Endothelial cell of umbilical vein (primary cell): ENCODE results near the gene RD3L. TPM values are rescaled to one million over a fixed set of nuclear protein-coding genes. Genes with fewer than 3 reads are reported as not detected.
A peak's percentile ranks its signal among the peaks of the same experiment; 100 is the strongest.
"Not testable (repeated sequence)": the region's sequence is repeated elsewhere in the genome, so short reads cannot be mapped to it uniquely, and the experiment has no call there.

Source experiments
- BruUV-seq: library from RNA; stranded (reverse); fragments of 400-500 nt; replicated peaks from 2 replicates; lab custom pipeline; 2021; lab: Mats Ljungman, UMichigan
- CTCF ChIA-PET: fragments of 300-600, 350-600 bp; sonication (Branson Sonifier 250); formaldehyde crosslinking; loops from one replicate; lab custom pipeline; 2021; ENCODE audit warnings: antibody characterized with exemption, inconsistent platforms; lab: Charles Lee
- POLR2A ChIA-PET: fragments of 300-600, 350-600 bp; sonication (Branson Sonifier 250); formaldehyde crosslinking; loops from one replicate; lab custom pipeline; 2021; ENCODE audit warnings: antibody characterized with exemption, inconsistent platforms; lab: Charles Lee
- DNase-seq: peaks from one replicate; pipeline ENCODE4 v3.0.0-alpha.2; 2011; ENCODE audit warnings: low read depth, low spot score
- FAIRE-seq: peaks from 2 replicates; lab custom pipeline; 2011; peaks lifted over from hg19 to GRCh38; lab: Jason Lieb, UNC
- H2AFZ ChIP-seq: 2 replicates; pipeline ENCODE4 v1.6.0; 2012; ENCODE audit warnings: low read depth, low read length, control low read depth, inconsistent platforms
- H3K27ac ChIP-seq: 2 replicates; pipeline ENCODE4 v1.5.1; 2011; ENCODE audit warnings: low read depth, mild to moderate bottlenecking, control low read depth, low read length, moderate library complexity; ENCODE audit not compliant: insufficient read depth
- H3K27me3 ChIP-seq, 2 experiments: 2 replicates each; pipeline versions ENCODE4 v1.6.0 to v1.6.1; 2011; ENCODE audit warnings: low read length in 2 of 2, mixed read lengths in 1 of 2; ENCODE audit not compliant: control insufficient read depth in 2 of 2, insufficient read depth in 2 of 2
- H3K36me3 ChIP-seq, 2 experiments: 2 replicates in 1 of 2; 3 replicates in 1 of 2; pipeline ENCODE4 v1.5.1; 2011; ENCODE audit warnings: low read length in 2 of 2, mild to moderate bottlenecking in 1 of 2, moderate library complexity in 1 of 2; ENCODE audit not compliant: control insufficient read depth in 2 of 2, insufficient read depth in 2 of 2; ENCODE audit errors: extremely low read depth in 1 of 2
- H3K4me1 ChIP-seq: 3 replicates; pipeline ENCODE4 v1.5.1; 2011; ENCODE audit warnings: mild to moderate bottlenecking, low read length; ENCODE audit not compliant: control insufficient read depth, insufficient read depth; ENCODE audit errors: extremely low read depth
- H3K4me2 ChIP-seq: 2 replicates; pipeline ENCODE4 v1.6.1; 2011; ENCODE audit warnings: low read length, control low read depth, mixed read lengths; ENCODE audit not compliant: insufficient read depth
- H3K4me3 ChIP-seq, 3 experiments: fragments of 200-600 bp in 1 of 3; sonication (generic), shearing (Covaris generic) in 1 of 3; replicated peaks in 1 of 3; 2 replicates each; pipeline ENCODE4 v1.5.1; 2011 to 2016; ENCODE audit warnings: control low read depth in 3 of 3, low read length in 3 of 3, mild to moderate bottlenecking in 2 of 3, inconsistent platforms in 1 of 3, low read depth in 1 of 3, moderate library complexity in 1 of 3; ENCODE audit not compliant: insufficient read depth in 1 of 3
- H3K79me2 ChIP-seq: 2 replicates; pipeline ENCODE4 v1.6.0; 2012; ENCODE audit warnings: low read length, inconsistent platforms; ENCODE audit not compliant: control insufficient read depth, insufficient read depth
- H3K9ac ChIP-seq: replicated peaks from 2 replicates; pipeline ENCODE3; 2011; ENCODE audit warnings: low read length, control low read depth; ENCODE audit not compliant: insufficient read depth; ENCODE audit errors: extremely low read depth
- H3K9me1 ChIP-seq: replicated peaks from 3 replicates; pipeline ENCODE4 v1.6.0; 2011; ENCODE audit warnings: mild to moderate bottlenecking, low read length; ENCODE audit not compliant: control insufficient read depth, insufficient read depth; ENCODE audit errors: extremely low read depth
- H3K9me3 ChIP-seq: replicated peaks from 2 replicates; pipeline ENCODE4 v1.5.1; 2012; ENCODE audit warnings: low read length, inconsistent platforms; ENCODE audit not compliant: control insufficient read depth, insufficient read depth
- H4K20me1 ChIP-seq: replicated peaks from 2 replicates; pipeline ENCODE3; 2011; ENCODE audit warnings: mild to moderate bottlenecking, low read length; ENCODE audit not compliant: control insufficient read depth, insufficient read depth; ENCODE audit errors: extremely low read depth
- EZH2 ChIP-seq: IDR thresholded peaks from 2 replicates; pipeline ENCODE4 v1.6.1; 2012; ENCODE audit warnings: borderline replicate concordance, low read depth, mild to moderate bottlenecking, moderate library complexity, low read length, inconsistent platforms; ENCODE audit not compliant: severe bottlenecking
- FOS ChIP-seq: IDR thresholded peaks from 2 replicates; pipeline ENCODE4 v1.6.1; 2011; ENCODE audit warnings: mild to moderate bottlenecking, low read length, moderate library complexity, borderline replicate concordance; ENCODE audit not compliant: insufficient read depth
- GATA2 ChIP-seq: IDR thresholded peaks from 2 replicates; pipeline ENCODE4 v1.7.0; 2011; ENCODE audit warnings: low read depth, mild to moderate bottlenecking, moderate library complexity, mixed read lengths, low read length; ENCODE audit not compliant: insufficient read length, insufficient read depth
- JUN ChIP-seq: IDR thresholded peaks from 2 replicates; pipeline ENCODE4 v1.6.1; 2011; ENCODE audit warnings: borderline replicate concordance, low read depth; ENCODE audit not compliant: insufficient read length, insufficient read depth
- MYC ChIP-seq: IDR thresholded peaks from one replicate; pipeline ENCODE4 v1.6.1; 2011; ENCODE audit warnings: mild to moderate bottlenecking, low read depth, low read length
- POLR2A ChIP-seq: IDR thresholded peaks from 2 replicates; pipeline ENCODE4 v1.6.1; 2012; ENCODE audit warnings: low read depth, mild to moderate bottlenecking, control low read depth, low read length
- POLR2AphosphoS5 ChIP-seq: IDR thresholded peaks from 2 replicates; pipeline ENCODE4 v1.6.1; 2012; ENCODE audit warnings: low read depth, mild to moderate bottlenecking, control low read depth, low read length, moderate library complexity; ENCODE audit not compliant: insufficient read depth
- dilution Hi-C: fragments of 300-500 bp; cut with MboI; formaldehyde crosslinking; loops from one replicate; pipeline ENCODE4 v1.15.0; 2019; ENCODE audit warnings: low sequenced_read_pairs; ENCODE audit not compliant: extremely low pct_ligation_motif_present
- intact Hi-C: fragments of 100-400 bp; cut with micrococcal nuclease; formaldehyde crosslinking; loops from one replicate; pipeline ENCODE4 v1.10.0; 2022
- polyA plus RNA-seq, 4 experiments: library from polyadenylated mRNA; depleted of rRNA in 3 of 4; stranded (reverse) in 3 of 4; unstranded in 1 of 4; fragments of >200 nt; gene quantifications; 2 replicates each; pipeline versions ENCODE4 v1.2.1 to v1.2.3, GENCODE V29; 2011 to 2012; ENCODE audit warnings: missing spikeins in 1 of 4
- total RNA-seq: library from RNA; stranded (reverse); gene quantifications from 2 replicates; pipeline ENCODE4 v1.2.3, GENCODE V29; 2021
- TF ChIP-seq, protein P1 (sequence below), 2 donors: IDR thresholded peaks; 1 replicate in 1 of 2; 2 replicates in 1 of 2; pipeline ENCODE4 v1.5.1; 2011; ENCODE audit warnings: low read length in 2 of 2, mild to moderate bottlenecking in 2 of 2, moderate library complexity in 2 of 2, control low read depth in 1 of 2, inconsistent platforms in 1 of 2, low read depth in 1 of 2; ENCODE audit not compliant: insufficient read depth in 1 of 2; ENCODE audit errors: extremely low read depth in 1 of 2
- TF ChIP-seq, protein P2 (sequence below): IDR thresholded peaks from 2 replicates; pipeline ENCODE4 v1.6.1; 2011; ENCODE audit not compliant: insufficient read depth, insufficient read length

RD3L gene
- total and polyA plus RNA-seq, 2 donors (not counting 3 experiments of a cell fraction or from before 2014, with no cell fraction given): not detected

DNA sequence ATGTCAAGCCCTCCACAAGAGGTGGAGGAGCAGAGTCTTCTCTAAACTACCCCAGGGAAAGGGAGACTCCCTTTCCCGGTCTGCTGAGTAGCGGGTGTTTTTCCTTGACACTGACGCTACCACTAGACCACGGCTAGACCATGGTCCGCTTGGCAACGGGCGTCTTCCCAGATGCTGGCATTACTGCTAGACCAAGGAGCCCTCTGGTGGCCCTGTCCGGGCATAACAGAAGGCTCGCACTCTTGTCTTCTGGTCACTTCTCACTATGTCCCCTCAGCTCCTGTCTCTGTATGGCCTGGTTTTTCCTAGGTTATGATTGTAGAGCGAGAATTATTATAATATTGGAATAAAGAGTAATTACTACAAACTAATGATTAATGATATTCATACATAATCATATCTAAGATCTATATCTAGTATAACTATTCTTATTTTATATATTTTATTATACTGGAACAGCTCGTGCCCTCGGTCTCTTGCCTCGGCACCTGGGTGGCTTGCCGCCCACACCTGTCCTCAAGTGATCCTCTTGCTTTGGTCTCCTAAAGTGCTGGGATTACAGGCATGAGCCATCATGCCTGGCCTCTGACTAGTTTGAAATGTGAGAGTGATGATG is 38.4 kb upstream of the RD3L start:
- H3K9me1 ChIP-seq, H3K4me1 ChIP-seq, H4K20me1 ChIP-seq, H3K4me3 ChIP-seq, POLR2A ChIA-PET, H3K27me3 ChIP-seq, BruUV-seq, H3K4me2 ChIP-seq, H3K27ac ChIP-seq, H3K9ac ChIP-seq, H3K9me3 ChIP-seq, H3K79me2 ChIP-seq, H3K36me3 ChIP-seq, dilution Hi-C loops: not testable (repeated sequence)
- peak overlapping the region; percentile 44 for H2AFZ ChIP-seq
- peak; percentile 53 for FAIRE-seq
- DNase-seq: peak; percentile 32
- intact Hi-C loops: loop anchor here (1.0 to 2.0 kb wide), 2 partner anchors 74 to 172 kb away; no protein-coding TSS in a partner anchor
- TF ChIP-seq, protein P1, sequence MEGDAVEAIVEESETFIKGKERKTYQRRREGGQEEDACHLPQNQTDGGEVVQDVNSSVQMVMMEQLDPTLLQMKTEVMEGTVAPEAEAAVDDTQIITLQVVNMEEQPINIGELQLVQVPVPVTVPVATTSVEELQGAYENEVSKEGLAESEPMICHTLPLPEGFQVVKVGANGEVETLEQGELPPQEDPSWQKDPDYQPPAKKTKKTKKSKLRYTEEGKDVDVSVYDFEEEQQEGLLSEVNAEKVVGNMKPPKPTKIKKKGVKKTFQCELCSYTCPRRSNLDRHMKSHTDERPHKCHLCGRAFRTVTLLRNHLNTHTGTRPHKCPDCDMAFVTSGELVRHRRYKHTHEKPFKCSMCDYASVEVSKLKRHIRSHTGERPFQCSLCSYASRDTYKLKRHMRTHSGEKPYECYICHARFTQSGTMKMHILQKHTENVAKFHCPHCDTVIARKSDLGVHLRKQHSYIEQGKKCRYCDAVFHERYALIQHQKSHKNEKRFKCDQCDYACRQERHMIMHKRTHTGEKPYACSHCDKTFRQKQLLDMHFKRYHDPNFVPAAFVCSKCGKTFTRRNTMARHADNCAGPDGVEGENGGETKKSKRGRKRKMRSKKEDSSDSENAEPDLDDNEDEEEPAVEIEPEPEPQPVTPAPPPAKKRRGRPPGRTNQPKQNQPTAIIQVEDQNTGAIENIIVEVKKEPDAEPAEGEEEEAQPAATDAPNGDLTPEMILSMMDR (IDR thresholded peaks at IDR 0.05; ENCODE audit: extremely low read depth in 1 of 2, insufficient read depth in 1 of 2, low read depth in 1 of 2, low read length in 2 of 2): peak in 1 of 2 donors; percentile 23
- CTCF ChIA-PET: interaction anchor here (0.8 to 7.5 kb wide), 14 partner anchors 14 to 462 kb away, joined by 3 to 143 read pairs (median 5); no protein-coding TSS in a partner anchor

DNA sequence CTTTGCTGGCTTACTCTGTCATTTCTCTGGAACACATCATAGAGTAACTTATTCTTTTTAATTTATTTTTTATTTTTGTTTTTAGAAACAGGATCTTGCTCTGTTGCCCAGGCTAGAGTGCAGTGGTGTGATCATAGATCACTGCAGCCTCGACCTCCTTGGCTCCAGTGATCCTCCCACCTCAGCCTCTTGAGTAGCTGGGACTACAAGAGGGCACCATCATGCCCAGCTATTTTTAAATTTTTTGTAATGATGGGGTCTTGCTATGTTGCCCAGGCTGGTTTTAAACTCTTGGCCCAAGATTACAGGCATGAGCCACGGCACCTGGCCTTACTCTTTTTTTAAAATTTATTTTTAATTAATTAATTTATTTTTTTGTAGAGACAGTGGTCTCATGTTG is 32.2 kb upstream of the RD3L start:
- Histone ChIP-seq H3K4me1 (no peaks in the 10 kb centered on the region), H4K20me1 (no peaks in the 10 kb centered on the region), H3K4me3 (no peak overlapping the region), H3K9ac (no peak overlapping the region), H3K9me3 (no peaks in the 10 kb centered on the region), H3K9me1 (no peaks in the 10 kb centered on the region), H3K27ac (no peak overlapping the region), H2AFZ (no peak overlapping the region), H3K27me3 (no peaks in the 10 kb centered on the region), H3K36me3 (no peaks in the 10 kb centered on the region), H3K4me2 (no peak overlapping the region), H3K79me2 (no peaks in the 10 kb centered on the region)
- dilution Hi-C loops (no loop called here), intact Hi-C loops (no loop called here)
- ChIA-PET POLR2A (no interaction called here), CTCF (interaction anchor here (0.8 to 1.8 kb wide), 2 partner anchors 19 to 166 kb away, joined by 3 to 8 read pairs; no protein-coding TSS in a partner anchor)
- no peak for FAIRE-seq
- TF ChIP-seq EZH2 (no peak), POLR2A (no peak), FOS (no peak), POLR2AphosphoS5 (no peak), JUN (no peak), MYC (no peak), GATA2 (no peak)
- TF ChIP-seq, protein P2, sequence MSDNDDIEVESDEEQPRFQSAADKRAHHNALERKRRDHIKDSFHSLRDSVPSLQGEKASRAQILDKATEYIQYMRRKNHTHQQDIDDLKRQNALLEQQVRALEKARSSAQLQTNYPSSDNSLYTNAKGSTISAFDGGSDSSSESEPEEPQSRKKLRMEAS: no peak
- TF ChIP-seq, protein P1 (IDR thresholded peaks at IDR 0.05; ENCODE audit: extremely low read depth in 1 of 2, insufficient read depth in 1 of 2, low read depth in 1 of 2, low read length in 2 of 2): no peak
- BruUV-seq: no TSS peak
- DNase-seq: no peak
